A549 (cell line): Measurements from ENCODE around the gene RMRP.

ENCODE experiments used
- NR3C1 ChIP-seq: fragments of >200 bp; sonication (Bioruptor Twin); formaldehyde crosslinking; IDR thresholded peaks from 3 replicates; pipeline ENCODE4 v1.6.1; 2017
- POLR2A ChIP-seq: IDR thresholded peaks from 2 replicates; pipeline ENCODE4 v1.6.1; 2012; ENCODE audit warnings: mild to moderate bottlenecking, low read length
- TF ChIP-seq, protein P1 (sequence below): fragments of 200-600 bp; sonication (generic); IDR thresholded peaks from 2 replicates; pipeline ENCODE4 v1.6.1; 2016; ENCODE audit warnings: antibody characterized with exemption, mild to moderate bottlenecking, moderate library complexity
- TF ChIP-seq, protein P2 (sequence below): fragments of >200 bp; sonication (Bioruptor Twin); formaldehyde crosslinking; IDR thresholded peaks from 3 replicates; pipeline ENCODE4 v1.5.1; 2016

DNA sequence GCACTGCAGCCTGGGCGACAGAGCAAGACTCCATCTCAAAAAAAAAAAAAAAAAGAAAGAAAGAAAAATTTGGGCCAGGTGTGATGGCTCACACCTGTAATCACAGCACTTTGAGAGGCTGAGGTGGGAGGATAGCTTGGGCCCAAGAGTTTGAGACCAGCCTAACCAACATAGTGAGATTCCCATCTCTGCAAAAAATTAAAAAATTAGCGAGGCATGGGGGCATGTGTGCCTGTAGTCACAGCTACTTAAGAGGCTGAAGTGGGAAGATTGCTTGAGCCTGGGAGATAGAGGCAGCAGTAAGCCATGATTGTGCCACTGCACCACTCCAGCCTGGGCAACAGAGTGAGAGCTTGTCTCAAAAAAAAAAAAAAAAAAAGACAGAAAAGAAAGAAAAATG, 4.2 kb downstream of the RMRP start:
- TF ChIP-seq, protein P1, sequence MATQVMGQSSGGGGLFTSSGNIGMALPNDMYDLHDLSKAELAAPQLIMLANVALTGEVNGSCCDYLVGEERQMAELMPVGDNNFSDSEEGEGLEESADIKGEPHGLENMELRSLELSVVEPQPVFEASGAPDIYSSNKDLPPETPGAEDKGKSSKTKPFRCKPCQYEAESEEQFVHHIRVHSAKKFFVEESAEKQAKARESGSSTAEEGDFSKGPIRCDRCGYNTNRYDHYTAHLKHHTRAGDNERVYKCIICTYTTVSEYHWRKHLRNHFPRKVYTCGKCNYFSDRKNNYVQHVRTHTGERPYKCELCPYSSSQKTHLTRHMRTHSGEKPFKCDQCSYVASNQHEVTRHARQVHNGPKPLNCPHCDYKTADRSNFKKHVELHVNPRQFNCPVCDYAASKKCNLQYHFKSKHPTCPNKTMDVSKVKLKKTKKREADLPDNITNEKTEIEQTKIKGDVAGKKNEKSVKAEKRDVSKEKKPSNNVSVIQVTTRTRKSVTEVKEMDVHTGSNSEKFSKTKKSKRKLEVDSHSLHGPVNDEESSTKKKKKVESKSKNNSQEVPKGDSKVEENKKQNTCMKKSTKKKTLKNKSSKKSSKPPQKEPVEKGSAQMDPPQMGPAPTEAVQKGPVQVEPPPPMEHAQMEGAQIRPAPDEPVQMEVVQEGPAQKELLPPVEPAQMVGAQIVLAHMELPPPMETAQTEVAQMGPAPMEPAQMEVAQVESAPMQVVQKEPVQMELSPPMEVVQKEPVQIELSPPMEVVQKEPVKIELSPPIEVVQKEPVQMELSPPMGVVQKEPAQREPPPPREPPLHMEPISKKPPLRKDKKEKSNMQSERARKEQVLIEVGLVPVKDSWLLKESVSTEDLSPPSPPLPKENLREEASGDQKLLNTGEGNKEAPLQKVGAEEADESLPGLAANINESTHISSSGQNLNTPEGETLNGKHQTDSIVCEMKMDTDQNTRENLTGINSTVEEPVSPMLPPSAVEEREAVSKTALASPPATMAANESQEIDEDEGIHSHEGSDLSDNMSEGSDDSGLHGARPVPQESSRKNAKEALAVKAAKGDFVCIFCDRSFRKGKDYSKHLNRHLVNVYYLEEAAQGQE = no peak
- TF ChIP-seq NR3C1 (no peak), POLR2A (no peak)
- TF ChIP-seq, protein P2, sequence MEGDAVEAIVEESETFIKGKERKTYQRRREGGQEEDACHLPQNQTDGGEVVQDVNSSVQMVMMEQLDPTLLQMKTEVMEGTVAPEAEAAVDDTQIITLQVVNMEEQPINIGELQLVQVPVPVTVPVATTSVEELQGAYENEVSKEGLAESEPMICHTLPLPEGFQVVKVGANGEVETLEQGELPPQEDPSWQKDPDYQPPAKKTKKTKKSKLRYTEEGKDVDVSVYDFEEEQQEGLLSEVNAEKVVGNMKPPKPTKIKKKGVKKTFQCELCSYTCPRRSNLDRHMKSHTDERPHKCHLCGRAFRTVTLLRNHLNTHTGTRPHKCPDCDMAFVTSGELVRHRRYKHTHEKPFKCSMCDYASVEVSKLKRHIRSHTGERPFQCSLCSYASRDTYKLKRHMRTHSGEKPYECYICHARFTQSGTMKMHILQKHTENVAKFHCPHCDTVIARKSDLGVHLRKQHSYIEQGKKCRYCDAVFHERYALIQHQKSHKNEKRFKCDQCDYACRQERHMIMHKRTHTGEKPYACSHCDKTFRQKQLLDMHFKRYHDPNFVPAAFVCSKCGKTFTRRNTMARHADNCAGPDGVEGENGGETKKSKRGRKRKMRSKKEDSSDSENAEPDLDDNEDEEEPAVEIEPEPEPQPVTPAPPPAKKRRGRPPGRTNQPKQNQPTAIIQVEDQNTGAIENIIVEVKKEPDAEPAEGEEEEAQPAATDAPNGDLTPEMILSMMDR = no peak
